Measurements from ENCODE around the gene PPP2R2C.

GRCh38 chr4:6373541-6374410 lies 98.6 kb downstream of the PPP2R2C start:
- TF ChIP-seq, protein P1, sequence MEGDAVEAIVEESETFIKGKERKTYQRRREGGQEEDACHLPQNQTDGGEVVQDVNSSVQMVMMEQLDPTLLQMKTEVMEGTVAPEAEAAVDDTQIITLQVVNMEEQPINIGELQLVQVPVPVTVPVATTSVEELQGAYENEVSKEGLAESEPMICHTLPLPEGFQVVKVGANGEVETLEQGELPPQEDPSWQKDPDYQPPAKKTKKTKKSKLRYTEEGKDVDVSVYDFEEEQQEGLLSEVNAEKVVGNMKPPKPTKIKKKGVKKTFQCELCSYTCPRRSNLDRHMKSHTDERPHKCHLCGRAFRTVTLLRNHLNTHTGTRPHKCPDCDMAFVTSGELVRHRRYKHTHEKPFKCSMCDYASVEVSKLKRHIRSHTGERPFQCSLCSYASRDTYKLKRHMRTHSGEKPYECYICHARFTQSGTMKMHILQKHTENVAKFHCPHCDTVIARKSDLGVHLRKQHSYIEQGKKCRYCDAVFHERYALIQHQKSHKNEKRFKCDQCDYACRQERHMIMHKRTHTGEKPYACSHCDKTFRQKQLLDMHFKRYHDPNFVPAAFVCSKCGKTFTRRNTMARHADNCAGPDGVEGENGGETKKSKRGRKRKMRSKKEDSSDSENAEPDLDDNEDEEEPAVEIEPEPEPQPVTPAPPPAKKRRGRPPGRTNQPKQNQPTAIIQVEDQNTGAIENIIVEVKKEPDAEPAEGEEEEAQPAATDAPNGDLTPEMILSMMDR (IDR thresholded peaks at IDR 0.05): no peak
- no peak for TF ChIP-seq POLR2A (IDR thresholded peaks at IDR 0.05; ENCODE audit: low read depth)
